ENCODE results near the gene SLC45A1. TPM values are rescaled to one million over a fixed set of nuclear protein-coding genes. Genes with fewer than 3 reads are reported as not detected.

The SLC45A1 gene
- total RNA-seq, 1 donor from 2014 or later, result 2.5 TPM

DNA sequence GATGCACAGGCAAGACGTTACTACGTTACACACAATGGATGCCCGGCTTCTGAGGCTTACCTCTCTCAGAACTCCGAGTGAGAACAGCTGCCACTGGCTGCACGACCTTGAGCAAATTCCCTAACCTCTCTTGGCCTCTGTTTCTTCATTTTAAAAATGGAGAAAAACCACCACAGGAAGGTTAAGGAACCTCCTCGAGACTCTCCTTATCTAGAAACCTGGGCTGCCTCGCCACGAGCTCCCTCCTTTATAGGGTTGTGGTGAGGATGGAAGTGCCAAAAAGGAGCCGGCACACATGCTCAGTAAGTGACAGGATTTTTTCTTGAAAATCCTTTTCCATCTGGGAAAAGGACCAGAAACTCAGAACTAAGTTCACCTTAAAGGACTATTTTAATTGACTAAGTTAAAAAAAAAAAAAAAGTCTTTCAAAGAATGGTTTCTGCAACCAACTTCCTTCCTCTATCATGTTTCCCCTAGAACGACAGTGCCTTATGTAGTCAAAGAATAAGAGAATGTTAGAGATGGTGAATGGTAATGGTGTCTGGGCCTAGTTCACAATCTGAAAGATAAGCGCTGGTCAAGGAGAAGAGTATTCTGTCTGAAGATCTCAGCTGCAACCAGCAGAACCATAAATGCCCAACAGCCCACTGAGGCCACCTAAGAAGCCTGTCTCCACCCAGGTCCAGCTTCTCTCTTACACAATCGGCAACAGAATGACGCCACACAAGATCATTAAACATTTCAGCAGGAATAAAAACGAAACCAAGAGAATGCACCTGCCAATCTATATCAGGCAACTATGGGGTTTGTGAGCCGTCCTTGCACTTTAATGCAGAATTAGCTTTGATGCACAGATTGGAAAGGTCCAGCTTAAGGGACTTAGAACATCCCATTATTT is 64.9 kb downstream of the SLC45A1 start:
- TF ChIP-seq, protein P1, sequence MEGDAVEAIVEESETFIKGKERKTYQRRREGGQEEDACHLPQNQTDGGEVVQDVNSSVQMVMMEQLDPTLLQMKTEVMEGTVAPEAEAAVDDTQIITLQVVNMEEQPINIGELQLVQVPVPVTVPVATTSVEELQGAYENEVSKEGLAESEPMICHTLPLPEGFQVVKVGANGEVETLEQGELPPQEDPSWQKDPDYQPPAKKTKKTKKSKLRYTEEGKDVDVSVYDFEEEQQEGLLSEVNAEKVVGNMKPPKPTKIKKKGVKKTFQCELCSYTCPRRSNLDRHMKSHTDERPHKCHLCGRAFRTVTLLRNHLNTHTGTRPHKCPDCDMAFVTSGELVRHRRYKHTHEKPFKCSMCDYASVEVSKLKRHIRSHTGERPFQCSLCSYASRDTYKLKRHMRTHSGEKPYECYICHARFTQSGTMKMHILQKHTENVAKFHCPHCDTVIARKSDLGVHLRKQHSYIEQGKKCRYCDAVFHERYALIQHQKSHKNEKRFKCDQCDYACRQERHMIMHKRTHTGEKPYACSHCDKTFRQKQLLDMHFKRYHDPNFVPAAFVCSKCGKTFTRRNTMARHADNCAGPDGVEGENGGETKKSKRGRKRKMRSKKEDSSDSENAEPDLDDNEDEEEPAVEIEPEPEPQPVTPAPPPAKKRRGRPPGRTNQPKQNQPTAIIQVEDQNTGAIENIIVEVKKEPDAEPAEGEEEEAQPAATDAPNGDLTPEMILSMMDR (conservative IDR thresholded peaks at IDR 0.05), result no peak
- no peaks in the 10 kb centered on the region for H3K9me3 Mint-ChIP-seq

DNA sequence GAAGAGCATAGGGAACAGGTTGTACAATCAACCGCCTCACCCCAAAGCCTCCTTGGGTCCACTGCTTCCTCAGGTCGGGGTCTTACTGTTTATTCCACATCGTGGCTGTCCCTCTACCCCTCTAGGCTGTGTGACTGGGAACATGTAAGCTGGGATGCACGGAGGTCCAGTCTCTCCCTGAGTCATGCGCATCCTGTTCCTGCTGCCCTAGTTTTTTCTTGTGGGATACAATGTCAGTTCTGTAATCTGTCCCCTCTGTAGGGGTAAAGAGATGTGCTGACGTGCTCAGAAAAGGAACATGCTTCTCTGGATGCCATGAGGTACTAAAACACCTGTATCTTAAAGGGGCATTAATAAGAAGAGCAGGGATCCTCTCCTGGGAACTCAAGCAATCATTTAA is 66.2 kb downstream of the SLC45A1 start:
- DNase-seq (ENCODE audit: low read depth, low spot score), result no peak
- TF ChIP-seq, protein P1 (conservative IDR thresholded peaks at IDR 0.05), result no peak
- Mint-ChIP-seq H3K36me3 (ENCODE audit: low read depth) (peaks cover 11% of the 10 kb centered on the region), H3K4me1 (peaks cover 62% of the 10 kb centered on the region), H3K27ac (ENCODE audit: unreplicated experiment) (no peak overlapping the region), H3K9me3 (no peaks in the 10 kb centered on the region), H3K27me3 (ENCODE audit: low read depth) (no peaks in the 10 kb centered on the region), H3K4me3 (no peak overlapping the region)

More for the DNA sequence above, 64.9 kb downstream of the SLC45A1 start:
- no peaks in the 10 kb centered on the region for H3K27me3 Mint-ChIP-seq (ENCODE audit: low read depth)
- DNase-seq (ENCODE audit: low read depth, low spot score), result no peak
- H3K27ac Mint-ChIP-seq (ENCODE audit: unreplicated experiment), result peak overlapping the region; percentile 63
- H3K4me3 Mint-ChIP-seq, result no peak overlapping the region
- H3K36me3 Mint-ChIP-seq (ENCODE audit: low read depth), result peaks cover 11% of the 10 kb centered on the region
- H3K4me1 Mint-ChIP-seq, result peaks cover 67% of the 10 kb centered on the region

DNA sequence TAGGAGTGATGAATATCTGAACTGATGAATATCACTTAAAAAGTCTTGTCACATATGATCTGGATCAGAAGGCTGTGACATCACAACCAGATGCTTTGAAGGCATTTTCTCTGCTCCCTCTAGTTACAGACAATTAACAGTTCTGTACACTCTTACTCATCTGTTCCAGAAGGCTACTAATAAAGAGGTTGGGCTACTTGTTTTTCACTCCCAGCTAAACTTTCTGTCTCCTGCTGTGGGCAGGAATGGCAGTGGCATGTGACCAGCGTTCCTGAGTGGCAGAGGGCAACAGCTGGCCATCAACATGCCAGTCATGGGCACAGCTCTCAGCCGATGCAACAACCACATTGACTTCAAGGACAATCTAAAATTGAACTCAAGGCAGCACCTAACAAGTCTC is 66.7 kb downstream of the SLC45A1 start:
- Mint-ChIP-seq H3K27ac (ENCODE audit: unreplicated experiment) (no peak overlapping the region), H3K4me3 (no peak overlapping the region), H3K36me3 (ENCODE audit: low read depth) (peaks cover 14% of the 10 kb centered on the region), H3K27me3 (ENCODE audit: low read depth) (no peaks in the 10 kb centered on the region), H3K9me3 (no peaks in the 10 kb centered on the region), H3K4me1 (peaks cover 60% of the 10 kb centered on the region)
- TF ChIP-seq, protein P1 (conservative IDR thresholded peaks at IDR 0.05), result no peak
- no peak for DNase-seq (ENCODE audit: low read depth, low spot score)

DNA sequence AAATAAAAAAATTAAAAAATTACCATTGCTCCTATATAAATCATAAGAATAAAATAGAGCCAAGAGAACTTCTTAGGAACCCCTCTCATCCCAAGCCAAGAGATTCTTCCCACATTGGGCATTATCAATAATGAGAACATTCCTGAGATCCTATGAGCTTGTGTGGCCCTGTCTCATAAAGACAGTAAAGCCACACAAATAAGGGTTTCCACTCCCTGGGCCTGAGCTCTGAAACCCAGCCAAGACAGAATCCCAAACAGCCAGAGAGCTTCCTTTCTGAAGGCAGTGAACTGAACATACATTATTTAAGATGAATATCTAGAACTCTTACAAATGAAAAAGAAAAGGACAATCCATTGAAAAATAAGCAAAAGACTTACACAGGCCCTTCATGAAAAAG is 68.3 kb downstream of the SLC45A1 start:
- Mint-ChIP-seq H3K4me3 (no peak overlapping the region), H3K4me1 (peaks cover 62% of the 10 kb centered on the region), H3K9me3 (no peaks in the 10 kb centered on the region), H3K27ac (ENCODE audit: unreplicated experiment) (no peak overlapping the region), H3K36me3 (ENCODE audit: low read depth) (peaks cover 14% of the 10 kb centered on the region), H3K27me3 (ENCODE audit: low read depth) (no peaks in the 10 kb centered on the region)
- no peak for DNase-seq (ENCODE audit: low read depth, low spot score)
- TF ChIP-seq, protein P1 (conservative IDR thresholded peaks at IDR 0.05), result no peak

DNA sequence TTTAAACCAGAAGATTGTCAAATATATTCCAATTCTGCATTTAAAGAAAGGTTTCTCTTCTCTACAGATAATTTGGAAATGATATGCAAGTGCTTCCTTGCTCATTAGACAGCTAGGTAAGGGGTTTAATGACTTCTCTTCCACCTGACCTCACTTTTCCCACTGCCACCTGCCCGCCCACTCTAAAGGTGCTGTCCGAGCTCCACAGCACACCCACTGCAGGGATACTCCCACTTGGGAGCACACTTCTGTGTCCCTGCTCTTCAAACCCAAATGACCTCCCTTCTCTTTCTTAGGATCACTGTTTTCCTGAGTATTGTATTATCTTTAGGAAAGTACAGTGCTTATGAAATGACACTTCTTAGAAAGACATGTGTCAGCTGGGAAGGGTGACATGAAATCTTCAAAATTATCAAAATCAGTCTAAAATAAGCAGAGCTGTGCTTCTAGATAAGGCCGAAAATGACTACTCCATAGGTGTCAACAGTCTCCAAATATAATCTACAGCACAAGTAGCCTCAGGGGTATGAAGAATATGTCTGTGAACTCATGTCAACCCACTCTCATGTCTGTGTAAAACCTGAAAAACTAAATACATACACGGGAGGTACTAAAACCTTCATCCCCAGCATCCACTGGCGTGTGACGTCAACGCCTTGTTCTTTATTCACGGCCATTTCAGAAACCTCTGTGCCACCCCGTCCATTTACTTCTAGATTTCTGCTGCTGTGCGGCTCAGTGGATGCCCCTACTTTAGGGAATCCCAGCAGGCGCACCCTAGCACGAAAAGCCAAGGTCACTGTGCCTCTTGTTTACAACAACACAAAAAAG is 71.0 kb downstream of the SLC45A1 start:
- Mint-ChIP-seq H3K27me3 (ENCODE audit: low read depth) (no peaks in the 10 kb centered on the region), H3K9me3 (no peaks in the 10 kb centered on the region), H3K27ac (ENCODE audit: unreplicated experiment) (peak overlapping the region; percentile 85), H3K36me3 (ENCODE audit: low read depth) (peaks cover 19% of the 10 kb centered on the region), H3K4me1 (peaks cover 50% of the 10 kb centered on the region), H3K4me3 (no peak overlapping the region)
- no peak for DNase-seq (ENCODE audit: low read depth, low spot score)
- TF ChIP-seq, protein P1 (conservative IDR thresholded peaks at IDR 0.05), result no peak
